Measurements from ENCODE around the gene LRRC7.

LRRC7 gene

DNA sequence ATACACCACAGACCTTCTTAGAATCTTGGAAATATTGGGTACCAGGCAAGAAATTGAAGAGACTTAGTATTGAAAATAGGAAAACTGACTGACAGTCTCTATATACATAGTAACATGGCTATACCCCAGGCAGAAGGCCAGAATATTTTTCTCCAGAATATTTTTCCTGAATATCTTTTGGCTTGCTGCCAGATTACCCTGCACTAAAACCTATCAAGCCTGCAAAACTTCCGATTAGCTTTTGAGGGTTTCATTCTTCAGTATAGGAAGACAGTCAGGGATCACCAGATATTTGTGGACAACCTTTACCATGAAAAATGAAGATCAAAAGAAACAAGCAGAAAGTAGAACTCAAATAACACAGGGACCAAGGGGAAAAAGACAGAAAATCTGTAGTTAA is 187.9 kb downstream of the LRRC7 start:
- H3F3A ChIP-seq (ENCODE audit: low read depth), result no peaks in the 10 kb centered on the region
- H3K4me1 ChIP-seq (ENCODE audit: insufficient read depth, low read length, poor library complexity, severe bottlenecking), result no peaks in the 10 kb centered on the region
- no peaks in the 10 kb centered on the region for H3K79me2 ChIP-seq (ENCODE audit: insufficient read depth, low read length)
- H2AFZ ChIP-seq (ENCODE audit: low read length), result no peak overlapping the region
- H4K20me1 ChIP-seq (ENCODE audit: insufficient read depth, low read length, poor library complexity, severe bottlenecking), result no peaks in the 10 kb centered on the region
- H3K4me3 ChIP-seq (ENCODE audit: low read length, poor library complexity, severe bottlenecking), result no peak overlapping the region
- H3K9me3 ChIP-seq (ENCODE audit: insufficient read depth, low read depth, low read length), result no peaks in the 10 kb centered on the region
- no peaks in the 10 kb centered on the region for H3K9me2 ChIP-seq (replicated peaks; ENCODE audit: low read depth, low read length)
- H3K27me3 ChIP-seq (ENCODE audit: insufficient read depth, low read length, poor library complexity, severe bottlenecking), result no peaks in the 10 kb centered on the region
- H3K4me2 ChIP-seq (ENCODE audit: low read depth, low read length, poor library complexity, severe bottlenecking), result no peak overlapping the region
- no peaks in the 10 kb centered on the region for H3K36me3 ChIP-seq (ENCODE audit: insufficient read depth, low read length)
- TF ChIP-seq, protein P1, sequence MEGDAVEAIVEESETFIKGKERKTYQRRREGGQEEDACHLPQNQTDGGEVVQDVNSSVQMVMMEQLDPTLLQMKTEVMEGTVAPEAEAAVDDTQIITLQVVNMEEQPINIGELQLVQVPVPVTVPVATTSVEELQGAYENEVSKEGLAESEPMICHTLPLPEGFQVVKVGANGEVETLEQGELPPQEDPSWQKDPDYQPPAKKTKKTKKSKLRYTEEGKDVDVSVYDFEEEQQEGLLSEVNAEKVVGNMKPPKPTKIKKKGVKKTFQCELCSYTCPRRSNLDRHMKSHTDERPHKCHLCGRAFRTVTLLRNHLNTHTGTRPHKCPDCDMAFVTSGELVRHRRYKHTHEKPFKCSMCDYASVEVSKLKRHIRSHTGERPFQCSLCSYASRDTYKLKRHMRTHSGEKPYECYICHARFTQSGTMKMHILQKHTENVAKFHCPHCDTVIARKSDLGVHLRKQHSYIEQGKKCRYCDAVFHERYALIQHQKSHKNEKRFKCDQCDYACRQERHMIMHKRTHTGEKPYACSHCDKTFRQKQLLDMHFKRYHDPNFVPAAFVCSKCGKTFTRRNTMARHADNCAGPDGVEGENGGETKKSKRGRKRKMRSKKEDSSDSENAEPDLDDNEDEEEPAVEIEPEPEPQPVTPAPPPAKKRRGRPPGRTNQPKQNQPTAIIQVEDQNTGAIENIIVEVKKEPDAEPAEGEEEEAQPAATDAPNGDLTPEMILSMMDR (conservative IDR thresholded peaks at IDR 0.05; ENCODE audit: low read length), result no peak
- TF ChIP-seq EZH2phosphoT487 (IDR thresholded peaks at IDR 0.05; ENCODE audit: borderline replicate concordance), result no peak
- no peak overlapping the region for H3K9ac ChIP-seq (ENCODE audit: low read depth, low read length, poor library complexity, severe bottlenecking)

DNA sequence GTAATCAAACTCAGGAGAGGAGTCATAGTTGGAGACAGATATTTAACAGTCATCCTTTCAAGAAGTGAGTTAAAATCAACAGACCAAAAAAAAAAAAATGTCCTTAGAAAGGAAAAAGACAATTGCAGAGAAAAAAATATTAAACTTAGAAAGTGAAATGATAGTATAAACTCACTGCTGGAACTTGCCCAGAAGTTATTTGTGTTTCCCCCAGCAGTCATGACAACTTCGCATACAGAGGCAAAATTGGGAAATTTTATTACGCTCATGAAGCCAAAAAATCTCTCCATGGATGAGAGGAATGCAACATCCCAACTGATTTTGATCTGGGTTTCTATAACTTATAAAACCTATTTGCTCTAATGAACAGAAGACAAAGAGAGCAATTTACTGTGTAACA is 198.2 kb downstream of the LRRC7 start:
- Histone ChIP-seq H3K9me3 (ENCODE audit: insufficient read depth, low read depth, low read length) (no peaks in the 10 kb centered on the region), H3K27me3 (ENCODE audit: insufficient read depth, low read length, poor library complexity, severe bottlenecking) (no peaks in the 10 kb centered on the region), H4K20me1 (ENCODE audit: insufficient read depth, low read length, poor library complexity, severe bottlenecking) (no peaks in the 10 kb centered on the region), H3K4me1 (ENCODE audit: insufficient read depth, low read length, poor library complexity, severe bottlenecking) (no peaks in the 10 kb centered on the region), H3K9ac (ENCODE audit: low read depth, low read length, poor library complexity, severe bottlenecking) (no peak overlapping the region), H3K79me2 (ENCODE audit: insufficient read depth, low read length) (no peaks in the 10 kb centered on the region), H3K4me3 (ENCODE audit: low read length, poor library complexity, severe bottlenecking) (no peak overlapping the region), H2AFZ (ENCODE audit: low read length) (no peak overlapping the region), H3K36me3 (ENCODE audit: insufficient read depth, low read length) (no peaks in the 10 kb centered on the region), H3K4me2 (ENCODE audit: low read depth, low read length, poor library complexity, severe bottlenecking) (no peak overlapping the region), H3K9me2 (replicated peaks; ENCODE audit: low read depth, low read length) (no peaks in the 10 kb centered on the region), H3F3A (ENCODE audit: low read depth) (no peaks in the 10 kb centered on the region)
- TF ChIP-seq, protein P1 (conservative IDR thresholded peaks at IDR 0.05; ENCODE audit: low read length), result no peak
- no peak for TF ChIP-seq EZH2phosphoT487 (IDR thresholded peaks at IDR 0.05; ENCODE audit: borderline replicate concordance)

DNA sequence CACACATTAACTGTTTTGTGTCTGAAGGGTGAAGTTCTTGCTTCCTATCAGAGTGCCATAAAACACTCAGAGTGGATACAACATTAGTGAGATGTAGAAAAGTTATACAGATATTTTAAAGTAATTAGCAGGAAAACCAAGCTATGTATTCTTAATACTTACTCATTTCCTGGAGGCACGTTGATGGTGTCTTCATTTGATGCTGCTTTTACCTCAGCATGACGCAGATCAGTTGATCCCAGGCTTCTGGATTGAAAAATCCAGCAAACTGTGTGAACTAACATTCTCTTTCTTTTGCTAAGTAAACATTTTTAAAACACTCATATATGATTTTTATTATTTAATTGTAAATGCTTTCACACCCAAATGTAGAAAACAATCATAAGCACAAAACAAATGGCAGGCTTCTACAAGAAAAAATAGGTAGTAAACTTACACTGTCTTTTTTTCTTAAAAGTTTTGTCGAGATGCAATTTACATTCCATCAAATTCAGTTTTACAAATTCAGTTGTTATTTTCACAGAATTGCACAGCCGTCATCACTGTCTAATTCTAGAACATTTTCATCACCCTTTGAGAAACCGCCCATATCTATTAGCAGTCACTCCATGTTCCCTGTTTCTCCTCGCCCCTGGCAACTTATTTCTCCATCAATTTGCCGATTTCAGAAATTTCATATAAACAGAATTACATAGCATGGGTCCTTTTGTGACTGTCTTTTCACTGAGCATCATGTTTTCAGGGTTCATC is 198.9 kb downstream of the LRRC7 start:
- H2AFZ ChIP-seq (ENCODE audit: low read length), result no peak overlapping the region
- H3K36me3 ChIP-seq (ENCODE audit: insufficient read depth, low read length), result no peaks in the 10 kb centered on the region
- H3K4me2 ChIP-seq (ENCODE audit: low read depth, low read length, poor library complexity, severe bottlenecking), result no peak overlapping the region
- no peaks in the 10 kb centered on the region for H3K79me2 ChIP-seq (ENCODE audit: insufficient read depth, low read length)
- no peaks in the 10 kb centered on the region for H3K9me2 ChIP-seq (replicated peaks; ENCODE audit: low read depth, low read length)
- no peaks in the 10 kb centered on the region for H3K4me1 ChIP-seq (ENCODE audit: insufficient read depth, low read length, poor library complexity, severe bottlenecking)
- no peaks in the 10 kb centered on the region for H3F3A ChIP-seq (ENCODE audit: low read depth)
- TF ChIP-seq EZH2phosphoT487 (IDR thresholded peaks at IDR 0.05; ENCODE audit: borderline replicate concordance), result no peak
- TF ChIP-seq, protein P1 (conservative IDR thresholded peaks at IDR 0.05; ENCODE audit: low read length), result no peak
- H4K20me1 ChIP-seq (ENCODE audit: insufficient read depth, low read length, poor library complexity, severe bottlenecking), result no peaks in the 10 kb centered on the region
- no peaks in the 10 kb centered on the region for H3K27me3 ChIP-seq (ENCODE audit: insufficient read depth, low read length, poor library complexity, severe bottlenecking)
- no peak overlapping the region for H3K9ac ChIP-seq (ENCODE audit: low read depth, low read length, poor library complexity, severe bottlenecking)
- H3K9me3 ChIP-seq (ENCODE audit: insufficient read depth, low read depth, low read length), result no peaks in the 10 kb centered on the region
- H3K4me3 ChIP-seq (ENCODE audit: low read length, poor library complexity, severe bottlenecking), result no peak overlapping the region
